Keratinocyte (primary cell): ENCODE results near the gene LRRC2.

Source experiments
- EZH2 ChIP-seq: IDR thresholded peaks from one replicate; pipeline ENCODE4 v1.6.1; 2012; ENCODE audit warnings: inconsistent platforms, mild to moderate bottlenecking, low read length, moderate library complexity
- TF ChIP-seq, protein P1 (sequence below), 3 experiments: IDR thresholded peaks in 1 of 3; conservative IDR thresholded peaks in 1 of 3; optimal IDR thresholded peaks in 1 of 3; 2 replicates in 2 of 3; 3 replicates in 1 of 3; pipeline versions ENCODE3 to v1.5.1; 2011; ENCODE audit warnings: low read length in 3 of 3, mild to moderate bottlenecking in 3 of 3, moderate library complexity in 2 of 3, control low read depth in 1 of 3, inconsistent platforms in 1 of 3; ENCODE audit not compliant: insufficient read depth in 2 of 3; ENCODE audit errors: extremely low read depth in 1 of 3

- TF ChIP-seq EZH2: no peak
- TF ChIP-seq, protein P1, sequence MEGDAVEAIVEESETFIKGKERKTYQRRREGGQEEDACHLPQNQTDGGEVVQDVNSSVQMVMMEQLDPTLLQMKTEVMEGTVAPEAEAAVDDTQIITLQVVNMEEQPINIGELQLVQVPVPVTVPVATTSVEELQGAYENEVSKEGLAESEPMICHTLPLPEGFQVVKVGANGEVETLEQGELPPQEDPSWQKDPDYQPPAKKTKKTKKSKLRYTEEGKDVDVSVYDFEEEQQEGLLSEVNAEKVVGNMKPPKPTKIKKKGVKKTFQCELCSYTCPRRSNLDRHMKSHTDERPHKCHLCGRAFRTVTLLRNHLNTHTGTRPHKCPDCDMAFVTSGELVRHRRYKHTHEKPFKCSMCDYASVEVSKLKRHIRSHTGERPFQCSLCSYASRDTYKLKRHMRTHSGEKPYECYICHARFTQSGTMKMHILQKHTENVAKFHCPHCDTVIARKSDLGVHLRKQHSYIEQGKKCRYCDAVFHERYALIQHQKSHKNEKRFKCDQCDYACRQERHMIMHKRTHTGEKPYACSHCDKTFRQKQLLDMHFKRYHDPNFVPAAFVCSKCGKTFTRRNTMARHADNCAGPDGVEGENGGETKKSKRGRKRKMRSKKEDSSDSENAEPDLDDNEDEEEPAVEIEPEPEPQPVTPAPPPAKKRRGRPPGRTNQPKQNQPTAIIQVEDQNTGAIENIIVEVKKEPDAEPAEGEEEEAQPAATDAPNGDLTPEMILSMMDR (optimal IDR thresholded peaks at IDR 0.05 in 1 of 3, IDR thresholded peaks at IDR 0.05 in 1 of 3, conservative IDR thresholded peaks at IDR 0.05 in 1 of 3; ENCODE audit: extremely low read depth in 1 of 3, insufficient read depth in 2 of 3, low read length in 3 of 3): no peak
Measured at GRCh38 chr3:46484911-46485778, 81.0 kb downstream of the LRRC2 start.
